Effector memory CD4-positive, alpha-beta T cell (primary cell): ENCODE results near the gene ARHGAP26.

ENCODE experiments used
- DNase-seq, 3 donors: peaks; one replicate each; pipeline ENCODE4 v3.0.0-alpha.2; 2020
- H3K27ac ChIP-seq: 2 replicates; pipeline ENCODE4 v1.7.0; 2013; ENCODE audit warnings: mild to moderate bottlenecking, low read length, moderate library complexity; ENCODE audit not compliant: insufficient read depth, poor library complexity, severe bottlenecking
- H3K27me3 ChIP-seq: replicated peaks from 2 replicates; pipeline ENCODE4 v1.7.0; 2013; ENCODE audit warnings: mild to moderate bottlenecking, low read length; ENCODE audit not compliant: insufficient read depth, control insufficient read depth, poor library complexity, severe bottlenecking
- H3K36me3 ChIP-seq: 2 replicates; pipeline ENCODE4 v1.7.0; 2013; ENCODE audit warnings: mild to moderate bottlenecking, low read length, moderate library complexity; ENCODE audit not compliant: control insufficient read depth, insufficient read depth
- H3K4me1 ChIP-seq: 2 replicates; pipeline ENCODE4 v1.7.0; 2013; ENCODE audit warnings: low read length, mild to moderate bottlenecking; ENCODE audit not compliant: control insufficient read depth, insufficient read depth, poor library complexity, severe bottlenecking
- H3K4me3 ChIP-seq: 2 replicates; pipeline ENCODE4 v1.7.0; 2013; ENCODE audit warnings: low read length, low read depth, mild to moderate bottlenecking; ENCODE audit not compliant: insufficient read depth, poor library complexity, severe bottlenecking
- H3K9me3 ChIP-seq: 2 replicates; pipeline ENCODE4 v1.7.0; 2013; ENCODE audit warnings: mild to moderate bottlenecking, low read length, moderate library complexity; ENCODE audit not compliant: control insufficient read depth

ARHGAP26 gene

GRCh38 chr5:142800776-142801494 is 30.8 kb downstream of the ARHGAP26 start:
- DNase-seq = no peak
- Histone ChIP-seq H3K27me3 (no peaks in the 10 kb centered on the region), H3K4me3 (no peak overlapping the region), H3K9me3 (no peaks in the 10 kb centered on the region), H3K36me3 (no peaks in the 10 kb centered on the region), H3K4me1 (peaks cover 9% of the 10 kb centered on the region), H3K27ac (no peak overlapping the region)

GRCh38 chr5:142801495-142801871 is 31.3 kb downstream of the ARHGAP26 start:
- Histone ChIP-seq H3K36me3 (no peaks in the 10 kb centered on the region), H3K27ac (no peak overlapping the region), H3K9me3 (no peaks in the 10 kb centered on the region), H3K4me3 (no peak overlapping the region), H3K4me1 (peaks cover 9% of the 10 kb centered on the region), H3K27me3 (no peaks in the 10 kb centered on the region)
- no peak for DNase-seq

GRCh38 chr5:142803428-142804125 is 33.4 kb downstream of the ARHGAP26 start:
- Histone ChIP-seq H3K4me3 (no peak overlapping the region), H3K9me3 (no peaks in the 10 kb centered on the region), H3K4me1 (peaks cover 9% of the 10 kb centered on the region), H3K36me3 (no peaks in the 10 kb centered on the region), H3K27me3 (no peaks in the 10 kb centered on the region), H3K27ac (no peak overlapping the region)
- DNase-seq = no peak

GRCh38 chr5:142805339-142805738 is 35.2 kb downstream of the ARHGAP26 start:
- Histone ChIP-seq H3K27me3 (no peaks in the 10 kb centered on the region), H3K4me1 (peaks cover 5% of the 10 kb centered on the region), H3K9me3 (no peaks in the 10 kb centered on the region), H3K27ac (no peak overlapping the region), H3K36me3 (no peaks in the 10 kb centered on the region), H3K4me3 (no peak overlapping the region)
- no peak for DNase-seq

- H3K27me3 ChIP-seq = no peaks in the 10 kb centered on the region
- no peaks in the 10 kb centered on the region for H3K4me1 ChIP-seq
- DNase-seq = no peak
- no peaks in the 10 kb centered on the region for H3K9me3 ChIP-seq
- no peak overlapping the region for H3K27ac ChIP-seq
- no peak overlapping the region for H3K4me3 ChIP-seq
- H3K36me3 ChIP-seq = no peaks in the 10 kb centered on the region
These were observed 36.7 kb downstream of the ARHGAP26 start for GRCh38 chr5:142806841-142807267.

GRCh38 chr5:142807372-142807911 is 37.3 kb downstream of the ARHGAP26 start:
- H3K36me3 ChIP-seq = no peaks in the 10 kb centered on the region
- no peaks in the 10 kb centered on the region for H3K27me3 ChIP-seq
- no peaks in the 10 kb centered on the region for H3K4me1 ChIP-seq
- H3K27ac ChIP-seq = no peak overlapping the region
- no peaks in the 10 kb centered on the region for H3K9me3 ChIP-seq
- no peak overlapping the region for H3K4me3 ChIP-seq
- DNase-seq = no peak

- Histone ChIP-seq H3K27me3 (no peaks in the 10 kb centered on the region), H3K27ac (no peak overlapping the region), H3K36me3 (no peaks in the 10 kb centered on the region), H3K4me1 (no peaks in the 10 kb centered on the region), H3K4me3 (no peak overlapping the region), H3K9me3 (no peaks in the 10 kb centered on the region)
- no peak for DNase-seq
These were observed 38.9 kb downstream of the ARHGAP26 start for GRCh38 chr5:142808878-142809598.

- no peaks in the 10 kb centered on the region for H3K36me3 ChIP-seq
- no peak overlapping the region for H3K27ac ChIP-seq
- DNase-seq = no peak
- H3K4me3 ChIP-seq = no peak overlapping the region
- H3K9me3 ChIP-seq = no peaks in the 10 kb centered on the region
- H3K4me1 ChIP-seq = no peaks in the 10 kb centered on the region
- H3K27me3 ChIP-seq = no peaks in the 10 kb centered on the region
These were observed 39.9 kb downstream of the ARHGAP26 start for GRCh38 chr5:142810081-142810480.

- Histone ChIP-seq H3K9me3 (no peaks in the 10 kb centered on the region), H3K4me3 (no peak overlapping the region), H3K4me1 (no peaks in the 10 kb centered on the region), H3K36me3 (no peaks in the 10 kb centered on the region), H3K27ac (no peak overlapping the region), H3K27me3 (no peaks in the 10 kb centered on the region)
- DNase-seq = no peak
These were observed 40.6 kb downstream of the ARHGAP26 start for GRCh38 chr5:142810743-142811290.
